ENCODE measurements around the gene OR51A2.

The OR51A2 gene

DNA sequence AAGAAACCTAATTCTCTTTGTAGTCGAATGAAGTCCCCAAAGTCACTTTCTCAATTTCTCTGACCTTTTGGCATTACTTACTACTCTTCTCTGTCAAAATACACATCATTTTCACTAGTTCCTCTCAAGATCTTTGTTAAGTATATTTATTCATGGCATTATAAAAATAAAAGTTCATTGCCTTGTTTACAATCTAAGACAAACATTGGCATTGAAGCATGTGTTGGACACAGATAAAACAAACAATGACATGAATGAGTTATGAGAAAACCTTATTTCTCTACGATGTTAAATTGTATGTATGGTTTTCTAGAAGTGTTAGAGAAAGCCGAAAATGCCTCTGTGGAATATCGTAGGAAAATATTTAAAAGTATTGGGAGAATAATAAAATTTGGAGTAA is 22.8 kb downstream of the OR51A2 start:
- no peak for DNase-seq
- Histone ChIP-seq H3K79me2 (ENCODE audit: low read length) (no peaks in the 10 kb centered on the region), H3K9me3 (replicated peaks; ENCODE audit: insufficient read depth, low read length) (no peaks in the 10 kb centered on the region), H3K27ac (ENCODE audit: low read length) (no peak overlapping the region), H3K9me2 (replicated peaks; ENCODE audit: insufficient read depth, low read length) (no peaks in the 10 kb centered on the region), H3K4me1 (ENCODE audit: low read length) (no peaks in the 10 kb centered on the region), H2AFZ (ENCODE audit: low read length) (no peak overlapping the region), H3K27me3 (replicated peaks; ENCODE audit: insufficient read depth, low read length) (no peaks in the 10 kb centered on the region), H3K9ac (ENCODE audit: low read length) (no peak overlapping the region), H3F3A (ENCODE audit: insufficient read depth, low read length) (no peaks in the 10 kb centered on the region), H3K4me3 (ENCODE audit: low read length) (no peak overlapping the region), H3K36me3 (replicated peaks; ENCODE audit: insufficient read depth, low read length) (no peaks in the 10 kb centered on the region), H3K4me2 (ENCODE audit: low read depth, low read length) (no peak overlapping the region), H4K20me1 (ENCODE audit: insufficient read depth, low read length) (no peaks in the 10 kb centered on the region)
- TF ChIP-seq, protein P1, sequence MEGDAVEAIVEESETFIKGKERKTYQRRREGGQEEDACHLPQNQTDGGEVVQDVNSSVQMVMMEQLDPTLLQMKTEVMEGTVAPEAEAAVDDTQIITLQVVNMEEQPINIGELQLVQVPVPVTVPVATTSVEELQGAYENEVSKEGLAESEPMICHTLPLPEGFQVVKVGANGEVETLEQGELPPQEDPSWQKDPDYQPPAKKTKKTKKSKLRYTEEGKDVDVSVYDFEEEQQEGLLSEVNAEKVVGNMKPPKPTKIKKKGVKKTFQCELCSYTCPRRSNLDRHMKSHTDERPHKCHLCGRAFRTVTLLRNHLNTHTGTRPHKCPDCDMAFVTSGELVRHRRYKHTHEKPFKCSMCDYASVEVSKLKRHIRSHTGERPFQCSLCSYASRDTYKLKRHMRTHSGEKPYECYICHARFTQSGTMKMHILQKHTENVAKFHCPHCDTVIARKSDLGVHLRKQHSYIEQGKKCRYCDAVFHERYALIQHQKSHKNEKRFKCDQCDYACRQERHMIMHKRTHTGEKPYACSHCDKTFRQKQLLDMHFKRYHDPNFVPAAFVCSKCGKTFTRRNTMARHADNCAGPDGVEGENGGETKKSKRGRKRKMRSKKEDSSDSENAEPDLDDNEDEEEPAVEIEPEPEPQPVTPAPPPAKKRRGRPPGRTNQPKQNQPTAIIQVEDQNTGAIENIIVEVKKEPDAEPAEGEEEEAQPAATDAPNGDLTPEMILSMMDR (IDR thresholded peaks at IDR 0.05; ENCODE audit: low read length), result no peak
- TF ChIP-seq EZH2 (optimal IDR thresholded peaks at IDR 0.05; ENCODE audit: low read depth, low read length) (no peak), EZH2phosphoT487 (IDR thresholded peaks at IDR 0.05; ENCODE audit: low read length) (no peak)

DNA sequence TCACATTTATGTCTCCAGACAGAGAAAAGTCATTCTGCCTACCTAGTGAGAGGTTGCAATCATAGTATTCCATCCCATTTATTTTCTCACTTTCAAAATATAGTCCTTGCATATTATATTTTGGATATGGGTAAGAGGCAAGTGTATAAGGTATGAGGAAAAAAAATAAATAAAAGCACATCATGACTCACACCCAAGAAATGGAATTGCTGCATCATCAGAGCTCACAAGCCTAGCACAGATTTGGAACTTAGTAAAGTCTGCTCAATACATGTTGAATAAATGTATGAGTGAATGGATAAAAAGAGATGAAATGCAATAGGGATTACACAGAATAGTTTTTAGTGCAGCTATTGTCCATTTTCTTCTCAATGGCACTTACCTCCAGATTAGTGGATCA is 28.9 kb downstream of the OR51A2 start:
- H3F3A ChIP-seq (ENCODE audit: insufficient read depth, low read length), result no peaks in the 10 kb centered on the region
- DNase-seq, result no peak
- no peaks in the 10 kb centered on the region for H3K79me2 ChIP-seq (ENCODE audit: low read length)
- H2AFZ ChIP-seq (ENCODE audit: low read length), result no peak overlapping the region
- no peaks in the 10 kb centered on the region for H3K36me3 ChIP-seq (replicated peaks; ENCODE audit: insufficient read depth, low read length)
- H3K27me3 ChIP-seq (replicated peaks; ENCODE audit: insufficient read depth, low read length), result no peaks in the 10 kb centered on the region
- no peaks in the 10 kb centered on the region for H3K9me2 ChIP-seq (replicated peaks; ENCODE audit: insufficient read depth, low read length)
- H3K4me3 ChIP-seq (ENCODE audit: low read length), result no peak overlapping the region
- no peak overlapping the region for H3K9ac ChIP-seq (ENCODE audit: low read length)
- H3K4me2 ChIP-seq (ENCODE audit: low read depth, low read length), result no peak overlapping the region
- no peaks in the 10 kb centered on the region for H3K9me3 ChIP-seq (replicated peaks; ENCODE audit: insufficient read depth, low read length)
- no peaks in the 10 kb centered on the region for H3K4me1 ChIP-seq (ENCODE audit: low read length)
- H4K20me1 ChIP-seq (ENCODE audit: insufficient read depth, low read length), result no peaks in the 10 kb centered on the region
- TF ChIP-seq, protein P1 (IDR thresholded peaks at IDR 0.05; ENCODE audit: low read length), result no peak
- TF ChIP-seq EZH2 (optimal IDR thresholded peaks at IDR 0.05; ENCODE audit: low read depth, low read length), result no peak
- TF ChIP-seq EZH2phosphoT487 (IDR thresholded peaks at IDR 0.05; ENCODE audit: low read length), result no peak
- no peak overlapping the region for H3K27ac ChIP-seq (ENCODE audit: low read length)

DNA sequence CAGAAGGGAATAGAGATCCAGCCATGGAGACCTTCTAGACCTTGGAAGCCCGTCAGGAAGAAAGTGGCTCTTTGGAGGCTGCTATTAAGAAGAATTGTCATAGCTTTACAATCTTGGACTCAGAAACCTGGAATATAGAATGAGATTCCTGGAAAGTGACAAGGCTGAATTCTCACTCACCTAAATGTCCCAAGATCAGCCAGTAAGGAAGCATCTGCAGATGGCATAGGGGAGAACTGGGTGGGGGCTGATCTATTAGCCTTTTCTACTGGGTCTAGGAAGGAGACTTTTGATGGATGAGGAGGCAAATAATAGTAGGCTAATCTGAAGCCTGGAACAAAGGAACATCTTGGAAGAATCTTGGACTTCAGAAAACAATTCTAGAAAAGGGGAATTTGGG is 31.3 kb downstream of the OR51A2 start, which contains the start of gene OR51G1:
Gene OR51G1, minus strand, starts transcription at position 101 of the 400 bp plus-strand sequence. Its CDS starts 0 bp downstream, at position 101.
- no peak within 1 kb of the TSS for H3K27ac ChIP-seq (ENCODE audit: low read length)
- no peaks in the 10 kb centered on the region for H3K79me2 ChIP-seq (ENCODE audit: low read length)
- H3K9me3 ChIP-seq (replicated peaks; ENCODE audit: insufficient read depth, low read length), result no peaks in the 10 kb centered on the region
- H3K9ac ChIP-seq (ENCODE audit: low read length), result no peak within 1 kb of the TSS
- H3K36me3 ChIP-seq (replicated peaks; ENCODE audit: insufficient read depth, low read length), result no peaks in the 10 kb centered on the region
- H3K4me3 ChIP-seq (ENCODE audit: low read length), result no peak within 1 kb of the TSS
- DNase-seq, result no peak
- no peaks in the 10 kb centered on the region for H4K20me1 ChIP-seq (ENCODE audit: insufficient read depth, low read length)
- no peak within 1 kb of the TSS for H2AFZ ChIP-seq (ENCODE audit: low read length)
- no peaks in the 10 kb centered on the region for H3K9me2 ChIP-seq (replicated peaks; ENCODE audit: insufficient read depth, low read length)
- H3K27me3 ChIP-seq (replicated peaks; ENCODE audit: insufficient read depth, low read length), result no peaks in the 10 kb centered on the region
- H3K4me1 ChIP-seq (ENCODE audit: low read length), result no peaks in the 10 kb centered on the region
- no peaks in the 10 kb centered on the region for H3F3A ChIP-seq (ENCODE audit: insufficient read depth, low read length)
- TF ChIP-seq EZH2 (optimal IDR thresholded peaks at IDR 0.05; ENCODE audit: low read depth, low read length), result no peak
- no peak for TF ChIP-seq EZH2phosphoT487 (IDR thresholded peaks at IDR 0.05; ENCODE audit: low read length)
- TF ChIP-seq, protein P1 (IDR thresholded peaks at IDR 0.05; ENCODE audit: low read length), result no peak
- no peak within 1 kb of the TSS for H3K4me2 ChIP-seq (ENCODE audit: low read depth, low read length)
